HG03565 (cell line): ENCODE data around the gene TSPAN31.

Experiments
- ATAC-seq: cut with Tn5 transposase; IDR thresholded peaks from one replicate; pipeline ENCODE4 v1.9.1; 2021; ENCODE audit warnings: mild to moderate bottlenecking, moderate library complexity; ENCODE audit not compliant: unreplicated experiment

The TSPAN31 gene

GRCh38 chr12:57751788-57752667 is 7.2 kb downstream of the TSPAN31 start, which contains the start of gene CDK4:
CDK4 (minus strand) TSS chr12:57752310; CDS start chr12:57751717, 593 bp downstream.
- peak; percentile 60 for ATAC-seq

- no peak for ATAC-seq
Measured at GRCh38 chr12:57752668-57753000, 7.8 kb downstream of the TSPAN31 start.

GRCh38 chr12:57753756-57754337 is 9.0 kb downstream of the TSPAN31 start:
- no peak for ATAC-seq

- peak; percentile 15 for ATAC-seq
Measured at GRCh38 chr12:57754411-57755193, 9.8 kb downstream of the TSPAN31 start, which contains the start of gene MARCHF9. MARCHF9 (plus strand) TSS chr12:57755103; CDS start chr12:57755529, 426 bp downstream.

GRCh38 chr12:57755194-57755453 is 10.3 kb downstream of the TSPAN31 start:
- no peak for ATAC-seq

- ATAC-seq = no peak
Measured at GRCh38 chr12:57755454-57756372, 10.9 kb downstream of the TSPAN31 start.

GRCh38 chr12:57756406-57757341 is 11.8 kb downstream of the TSPAN31 start:
- ATAC-seq = no peak

- ATAC-seq = no peak
Measured at GRCh38 chr12:57757771-57758170, 12.9 kb downstream of the TSPAN31 start.

GRCh38 chr12:57758552-57759359 is 13.9 kb downstream of the TSPAN31 start:
- ATAC-seq = no peak

- no peak for ATAC-seq
Measured at GRCh38 chr12:57759360-57759980, 14.6 kb downstream of the TSPAN31 start.

- ATAC-seq = no peak
Measured at GRCh38 chr12:57760347-57760982, 15.6 kb downstream of the TSPAN31 start.

GRCh38 chr12:57761391-57761998 is 16.7 kb downstream of the TSPAN31 start:
- ATAC-seq = no peak

GRCh38 chr12:57762463-57762862 is 17.6 kb downstream of the TSPAN31 start:
- no peak for ATAC-seq

GRCh38 chr12:57763881-57764661 is 19.2 kb downstream of the TSPAN31 start:
- no peak for ATAC-seq

- no peak for ATAC-seq
Measured at GRCh38 chr12:57764662-57765002, 19.8 kb downstream of the TSPAN31 start.

- peak; percentile 35 for ATAC-seq
Measured at GRCh38 chr12:57765003-57765697, 20.3 kb downstream of the TSPAN31 start.
